Thoracic aorta (tissue), 2 donors: ENCODE results near the gene GALT. TPM values are rescaled to one million over a fixed set of nuclear protein-coding genes. Genes with fewer than 3 reads are reported as not detected.

ENCODE experiments used
- ATAC-seq: fragments of 150-250 bp; one replicate; pipeline ENCODE4 v1.8.0; 2017; ENCODE audit warnings: low read depth; ENCODE audit not compliant: insufficient number of reproducible peaks, low FRiP score
- DNase-seq: peaks from one replicate; pipeline ENCODE4 v3.0.0-alpha.2; 2020; ENCODE audit warnings: low spot score
- H3K27ac ChIP-seq, 2 donors: fragments of 200-600 bp; sonication (generic); 1 replicate in 1 of 2; 2 replicates in 1 of 2; pipeline ENCODE4 v1.5.1; 2016; ENCODE audit warnings: mild to moderate bottlenecking in 2 of 2, moderate library complexity in 2 of 2
- H3K27me3 ChIP-seq: fragments of 200-600 bp; sonication (generic); replicated peaks from 2 replicates; pipeline ENCODE4 v1.6.0; 2016; ENCODE audit warnings: mild to moderate bottlenecking; ENCODE audit not compliant: insufficient read depth
- H3K36me3 ChIP-seq: fragments of 200-600 bp; sonication (generic); one replicate; pipeline ENCODE4 v1.5.1; 2016
- H3K4me1 ChIP-seq, 2 donors: fragments of 200-600 bp; sonication (generic); 1 replicate in 1 of 2; 2 replicates in 1 of 2; pipeline versions ENCODE4 v1.5.1 to v1.6.0; 2016; ENCODE audit warnings: low read depth in 2 of 2, mild to moderate bottlenecking in 1 of 2; ENCODE audit not compliant: control insufficient read depth in 1 of 2
- H3K4me3 ChIP-seq: fragments of 200-600 bp; sonication (generic); 2 replicates; pipeline ENCODE4 v1.5.1; 2016; ENCODE audit warnings: mild to moderate bottlenecking
- H3K9me3 ChIP-seq: fragments of 200-600 bp; sonication (generic); 2 replicates; pipeline ENCODE4 v1.5.1; 2016
- total RNA-seq, 2 donors: library from RNA; depleted of rRNA; stranded (reverse); fragments of >200 nt; gene quantifications; one replicate each; pipeline versions ENCODE4 v1.1.0 to v1.2.3, GENCODE V29; 2016
- TF ChIP-seq, protein P1 (sequence below): fragments of 200-600 bp; sonication (generic); IDR thresholded peaks from one replicate; pipeline ENCODE4 v1.5.1; 2019; ENCODE audit warnings: antibody characterized with exemption

The GALT gene
- total RNA-seq, 2 donors from 2014 or later, result 67.7 to 78.4 TPM

DNA sequence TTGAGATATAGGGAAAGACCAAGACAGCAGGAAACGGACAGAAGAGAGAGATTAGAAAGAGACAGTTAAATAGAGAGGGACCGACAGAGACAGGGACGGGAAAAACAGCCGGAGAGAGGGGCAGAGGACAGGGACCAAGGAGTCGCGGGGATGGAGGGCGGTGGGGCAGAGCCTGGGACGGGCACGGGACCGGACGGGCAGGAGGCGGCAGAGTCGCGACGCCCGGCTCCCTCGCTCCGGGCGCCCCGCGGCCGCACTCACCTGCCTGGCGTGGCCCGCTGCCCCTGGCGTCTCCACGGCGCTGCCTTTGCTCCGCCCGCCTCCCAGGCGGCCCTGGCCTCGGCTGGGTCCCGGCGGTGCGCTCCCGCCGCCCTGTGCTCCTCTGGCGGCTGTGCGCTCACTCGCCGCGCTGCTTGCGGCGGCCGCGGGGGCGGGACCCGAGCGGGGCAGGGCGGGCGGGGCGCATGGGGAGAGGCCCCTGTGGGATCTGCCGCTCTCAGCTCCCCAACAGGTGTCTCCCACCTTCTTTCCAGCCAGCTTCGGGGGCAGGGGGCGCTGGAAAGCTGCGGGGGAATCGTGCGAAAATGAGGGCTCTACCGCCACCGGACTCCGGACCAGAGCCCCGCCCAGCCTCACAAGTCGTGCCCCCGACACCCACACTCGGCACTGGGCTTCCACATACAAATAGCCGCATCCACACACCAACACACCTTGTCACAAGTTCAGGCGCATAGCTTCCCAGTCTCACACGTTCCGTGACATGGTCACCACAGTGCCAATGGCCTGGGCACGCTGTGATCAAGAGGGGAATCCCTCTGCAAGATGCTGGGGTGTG is 17.6 kb upstream of the GALT start, which contains the start of gene ARID3C:
Gene ARID3C (minus strand): TSS at position 411 of the 835 bp plus-strand sequence. CDS start 1,052 bp downstream, outside the sequence.
- no peaks in the 10 kb centered on the region for H3K36me3 ChIP-seq
- DNase-seq (no peak), ATAC-seq (no peak)
- TF ChIP-seq, protein P1, sequence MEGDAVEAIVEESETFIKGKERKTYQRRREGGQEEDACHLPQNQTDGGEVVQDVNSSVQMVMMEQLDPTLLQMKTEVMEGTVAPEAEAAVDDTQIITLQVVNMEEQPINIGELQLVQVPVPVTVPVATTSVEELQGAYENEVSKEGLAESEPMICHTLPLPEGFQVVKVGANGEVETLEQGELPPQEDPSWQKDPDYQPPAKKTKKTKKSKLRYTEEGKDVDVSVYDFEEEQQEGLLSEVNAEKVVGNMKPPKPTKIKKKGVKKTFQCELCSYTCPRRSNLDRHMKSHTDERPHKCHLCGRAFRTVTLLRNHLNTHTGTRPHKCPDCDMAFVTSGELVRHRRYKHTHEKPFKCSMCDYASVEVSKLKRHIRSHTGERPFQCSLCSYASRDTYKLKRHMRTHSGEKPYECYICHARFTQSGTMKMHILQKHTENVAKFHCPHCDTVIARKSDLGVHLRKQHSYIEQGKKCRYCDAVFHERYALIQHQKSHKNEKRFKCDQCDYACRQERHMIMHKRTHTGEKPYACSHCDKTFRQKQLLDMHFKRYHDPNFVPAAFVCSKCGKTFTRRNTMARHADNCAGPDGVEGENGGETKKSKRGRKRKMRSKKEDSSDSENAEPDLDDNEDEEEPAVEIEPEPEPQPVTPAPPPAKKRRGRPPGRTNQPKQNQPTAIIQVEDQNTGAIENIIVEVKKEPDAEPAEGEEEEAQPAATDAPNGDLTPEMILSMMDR, result no peak
- H3K4me1 ChIP-seq, result peaks cover 0 to 21% of the 10 kb centered on the region in 2 donors
- peak within 1 kb of the TSS; percentile 61 for H3K4me3 ChIP-seq
- no peaks in the 10 kb centered on the region for H3K9me3 ChIP-seq
- H3K27ac ChIP-seq, result peak within 1 kb of the TSS in 1 of 2 donors; percentile 44
- peaks cover 20% of the 10 kb centered on the region for H3K27me3 ChIP-seq

DNA sequence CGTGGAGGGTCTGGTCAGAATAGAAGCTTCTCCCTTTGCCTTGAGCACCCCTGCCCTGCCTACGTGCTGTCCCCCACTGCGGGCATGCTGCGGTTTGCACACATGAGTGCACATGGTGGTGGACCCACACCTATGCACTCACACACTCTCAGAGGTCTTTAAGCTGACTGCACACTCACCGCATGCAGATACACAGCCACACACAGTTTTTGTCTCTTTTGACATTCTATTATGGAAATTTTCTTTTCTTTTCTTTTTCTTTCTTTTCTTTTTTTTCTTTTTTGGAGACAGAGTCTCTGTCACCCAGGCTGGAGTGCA is 17.0 kb upstream of the GALT start:
- TF ChIP-seq, protein P1, result no peak
- DNase-seq (no peak), ATAC-seq (no peak)
- Histone ChIP-seq H3K27ac (no peak overlapping the region), H3K4me1 (peaks cover 0 to 19% of the 10 kb centered on the region in 2 donors), H3K9me3 (no peaks in the 10 kb centered on the region), H3K36me3 (no peaks in the 10 kb centered on the region), H3K27me3 (peaks cover 14% of the 10 kb centered on the region), H3K4me3 (peak overlapping the region; percentile 61)

- Histone ChIP-seq H3K9me3 (no peaks in the 10 kb centered on the region), H3K27ac (no peak overlapping the region), H3K36me3 (no peaks in the 10 kb centered on the region), H3K4me3 (no peak overlapping the region), H3K4me1 (peaks cover 0 to 23% of the 10 kb centered on the region in 2 donors), H3K27me3 (peaks cover 13% of the 10 kb centered on the region)
- ATAC-seq (no peak), DNase-seq (no peak)
- TF ChIP-seq, protein P1, result no peak
Observed at GRCh38 chr9:34630402-34631154, 15.9 kb upstream of the GALT start.

- Histone ChIP-seq H3K9me3 (no peaks in the 10 kb centered on the region), H3K4me3 (no peak overlapping the region), H3K27me3 (peaks cover 8% of the 10 kb centered on the region), H3K27ac (no peak overlapping the region), H3K36me3 (no peaks in the 10 kb centered on the region), H3K4me1 (peaks cover 7 to 38% of the 10 kb centered on the region in 2 donors)
- ATAC-seq (no peak), DNase-seq (no peak)
- TF ChIP-seq, protein P1, result no peak
Observed at GRCh38 chr9:34633166-34633565, 13.3 kb upstream of the GALT start.

- peaks cover 8% of the 10 kb centered on the region for H3K27me3 ChIP-seq
- DNase-seq, result no peak
Observed at GRCh38 chr9:34633851-34634550, 12.5 kb upstream of the GALT start.

More at GRCh38 chr9:34633851-34634550, 12.5 kb upstream of the GALT start:
- peaks cover 11 to 35% of the 10 kb centered on the region in 2 donors for H3K4me1 ChIP-seq
- TF ChIP-seq, protein P1, result peak; percentile 84
- no peak overlapping the region for H3K4me3 ChIP-seq
- no peak for ATAC-seq
- H3K36me3 ChIP-seq, result no peaks in the 10 kb centered on the region
- no peaks in the 10 kb centered on the region for H3K9me3 ChIP-seq
- H3K27ac ChIP-seq, result no peak overlapping the region
